ENCODE results near the gene PHLPP1.
"Not testable (repeated sequence)": the region's sequence is repeated elsewhere in the genome, so short reads cannot be mapped to it uniquely, and the experiment has no call there.

The PHLPP1 gene

DNA sequence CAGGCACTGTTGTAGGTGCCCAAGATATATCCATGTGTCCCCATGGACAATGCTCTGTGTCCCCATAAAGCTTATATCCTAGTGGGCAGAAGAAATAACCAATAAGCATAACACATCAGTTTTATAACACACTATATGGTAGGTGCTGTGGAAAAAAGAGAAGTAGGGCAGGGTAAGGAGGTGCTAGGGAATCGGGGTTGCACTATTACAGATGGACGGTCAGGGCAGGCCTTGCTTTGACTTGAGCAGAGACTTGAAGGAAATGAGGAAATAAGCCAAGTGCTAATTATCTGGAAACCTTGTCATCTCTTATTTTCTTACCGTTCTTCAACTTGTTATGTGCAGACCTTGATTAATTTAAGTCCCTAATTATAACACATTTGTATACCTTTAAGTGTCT, 82.0 kb downstream of the PHLPP1 start:
- intact Hi-C loops (cut with DNase I; ENCODE audit: low total_unique reads), result no loop called here
- Histone ChIP-seq H3K27me3 (no peaks in the 10 kb centered on the region), H3K4me3 (no peak overlapping the region), H3K36me3 (no peaks in the 10 kb centered on the region), H3K9me3 (no peaks in the 10 kb centered on the region), H3K27ac (no peak overlapping the region), H3K4me1 (no peaks in the 10 kb centered on the region)
- no peak for TF ChIP-seq CTCF (IDR thresholded peaks at IDR 0.05)
- DNase-seq, result no peak

DNA sequence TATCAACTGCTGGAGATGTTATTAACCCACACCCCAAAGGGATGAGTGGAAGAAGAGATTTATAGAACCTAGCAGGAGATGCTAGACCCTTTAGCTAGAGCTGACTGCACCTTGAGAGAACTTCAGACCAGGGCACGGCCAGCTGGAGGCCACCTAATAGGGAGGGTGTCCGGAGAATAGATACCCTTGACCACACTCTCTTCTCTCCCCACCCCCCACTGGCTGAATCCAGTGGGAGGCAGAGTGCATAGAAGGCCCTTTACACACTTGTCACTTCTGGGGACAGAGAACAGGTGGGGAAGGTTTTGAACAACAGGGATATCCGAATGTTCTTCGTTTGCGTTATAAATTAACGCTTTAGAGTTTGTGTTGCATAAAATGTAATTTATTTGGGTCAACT, 84.6 kb downstream of the PHLPP1 start:
- H3K4me1 ChIP-seq, result no peaks in the 10 kb centered on the region
- no peak for DNase-seq
- H3K4me3 ChIP-seq, result no peak overlapping the region
- no peaks in the 10 kb centered on the region for H3K9me3 ChIP-seq
- no peak for TF ChIP-seq CTCF (IDR thresholded peaks at IDR 0.05)
- H3K27me3 ChIP-seq, result no peaks in the 10 kb centered on the region
- intact Hi-C loops (cut with DNase I; ENCODE audit: low total_unique reads), result no loop called here
- no peak overlapping the region for H3K27ac ChIP-seq
- H3K36me3 ChIP-seq, result no peaks in the 10 kb centered on the region

DNA sequence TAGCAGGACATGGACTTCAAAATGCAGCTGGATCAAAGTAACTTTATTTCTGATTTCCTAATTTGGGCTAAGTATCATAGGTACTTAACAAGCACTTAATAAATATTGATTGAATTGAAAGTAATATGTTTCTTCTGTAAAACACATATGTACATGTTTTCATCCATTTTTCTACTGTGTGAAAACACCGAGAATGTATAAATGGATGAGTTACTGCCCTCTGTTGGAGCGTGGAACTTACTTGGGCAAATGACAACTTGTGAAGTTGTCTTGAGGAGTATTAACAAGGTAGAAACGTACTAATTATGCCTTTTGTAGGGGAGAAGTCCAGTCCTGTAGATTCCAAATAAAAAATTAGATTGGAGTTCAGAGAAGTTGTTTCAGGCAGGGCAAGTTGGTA, 87.2 kb downstream of the PHLPP1 start:
- Histone ChIP-seq H3K9me3 (no peaks in the 10 kb centered on the region), H3K27ac (no peak overlapping the region), H3K36me3 (no peaks in the 10 kb centered on the region), H3K27me3 (no peaks in the 10 kb centered on the region), H3K4me3 (no peak overlapping the region), H3K4me1 (peaks cover 0 to 2% (median 0%) of the 10 kb centered on the region in 4 donors)
- intact Hi-C loops (cut with DNase I; ENCODE audit: low total_unique reads), result no loop called here
- DNase-seq, result no peak
- no peak for TF ChIP-seq CTCF (IDR thresholded peaks at IDR 0.05)

GRCh38 chr18:62807396-62807795, 92.1 kb downstream of the PHLPP1 start:
- TF ChIP-seq CTCF (IDR thresholded peaks at IDR 0.05), result no peak
- no peaks in the 10 kb centered on the region for H3K9me3 ChIP-seq
- intact Hi-C loops (cut with DNase I; ENCODE audit: low total_unique reads), result no loop called here

DNA sequence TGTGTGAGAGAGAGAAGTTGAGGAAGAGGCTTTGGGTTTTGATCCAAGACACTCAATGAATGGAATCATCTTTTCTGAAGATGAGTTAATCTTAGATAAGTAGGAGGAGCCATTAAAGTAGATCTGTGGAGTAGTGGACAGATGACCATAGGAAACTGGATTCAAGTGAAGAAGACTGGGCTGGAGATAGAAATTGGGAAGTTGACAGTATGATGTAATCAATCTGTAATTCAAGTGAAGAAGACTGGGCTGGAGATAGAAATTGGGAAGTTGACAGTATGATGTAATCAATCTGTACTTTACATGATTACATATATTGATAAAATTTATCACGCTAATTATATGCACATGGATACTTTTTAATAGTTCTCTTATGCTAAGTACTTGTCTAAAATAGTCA, 92.8 kb downstream of the PHLPP1 start:
- Histone ChIP-seq H3K27me3 (no peaks in the 10 kb centered on the region), H3K4me1 (peaks cover 0 to 3% (median 1%) of the 10 kb centered on the region in 4 donors), H3K36me3 (no peaks in the 10 kb centered on the region), H3K27ac (no peak overlapping the region), H3K4me3 (no peak overlapping the region), H3K9me3 (no peaks in the 10 kb centered on the region)
- intact Hi-C loops (cut with DNase I; ENCODE audit: low total_unique reads), result no loop called here
- no peak for DNase-seq
- no peak for TF ChIP-seq CTCF (IDR thresholded peaks at IDR 0.05)

More at GRCh38 chr18:62807396-62807795, 92.1 kb downstream of the PHLPP1 start:
- H3K27me3 ChIP-seq, result no peaks in the 10 kb centered on the region
- H3K36me3 ChIP-seq, result no peaks in the 10 kb centered on the region
- H3K27ac ChIP-seq, result no peak overlapping the region
- no peak for DNase-seq
- peaks cover 0 to 3% (median 1%) of the 10 kb centered on the region in 4 donors for H3K4me1 ChIP-seq
- no peak overlapping the region for H3K4me3 ChIP-seq

- H3K36me3 ChIP-seq; H3K27ac ChIP-seq; intact Hi-C loops (cut with DNase I; ENCODE audit: low total_unique reads); H3K4me3 ChIP-seq; DNase-seq; H3K27me3 ChIP-seq; H3K9me3 ChIP-seq: not testable (repeated sequence)
- peaks cover 0 to 12% (median 1%) of the 10 kb centered on the region in 4 donors for H3K4me1 ChIP-seq
Measured at GRCh38 chr18:62809445-62809844, 94.1 kb downstream of the PHLPP1 start.
